PFSK-1 (cell line): Measurements from ENCODE around the gene GABARAP.
A peak's percentile ranks its signal among the peaks of the same experiment; 100 is the strongest.

ENCODE experiments used
- FOXP2 ChIP-seq: optimal IDR thresholded peaks from 2 replicates; pipeline ENCODE3; 2011; ENCODE audit warnings: borderline replicate concordance, control low read depth, inconsistent platforms; ENCODE audit not compliant: insufficient read depth; ENCODE audit errors: extremely low read length, extremely low read depth
- POLR2AphosphoS5 ChIP-seq: IDR thresholded peaks from 2 replicates; pipeline ENCODE4 v1.6.1; 2012; ENCODE audit warnings: low read depth, mild to moderate bottlenecking, control low read depth, low read length, moderate library complexity
- REST ChIP-seq, 2 experiments: IDR thresholded peaks; 2 replicates each; pipeline versions ENCODE4 v1.6.1 to v1.8.0; 2011 to 2012; ENCODE audit warnings: low read depth in 2 of 2, low read length in 2 of 2, control low read depth in 1 of 2, inconsistent platforms in 1 of 2, mild to moderate bottlenecking in 1 of 2, moderate library complexity in 1 of 2; ENCODE audit not compliant: insufficient read depth in 1 of 2
- SIN3A ChIP-seq: IDR thresholded peaks from 2 replicates; pipeline ENCODE4 v1.6.1; 2012; ENCODE audit warnings: mild to moderate bottlenecking, low read length, moderate library complexity, borderline replicate concordance; ENCODE audit not compliant: insufficient read depth
- TAF1 ChIP-seq: IDR thresholded peaks from 2 replicates; pipeline ENCODE4 v1.6.1; 2012; ENCODE audit warnings: low read length, control low read depth, borderline replicate concordance; ENCODE audit not compliant: insufficient read depth

GABARAP gene

DNA sequence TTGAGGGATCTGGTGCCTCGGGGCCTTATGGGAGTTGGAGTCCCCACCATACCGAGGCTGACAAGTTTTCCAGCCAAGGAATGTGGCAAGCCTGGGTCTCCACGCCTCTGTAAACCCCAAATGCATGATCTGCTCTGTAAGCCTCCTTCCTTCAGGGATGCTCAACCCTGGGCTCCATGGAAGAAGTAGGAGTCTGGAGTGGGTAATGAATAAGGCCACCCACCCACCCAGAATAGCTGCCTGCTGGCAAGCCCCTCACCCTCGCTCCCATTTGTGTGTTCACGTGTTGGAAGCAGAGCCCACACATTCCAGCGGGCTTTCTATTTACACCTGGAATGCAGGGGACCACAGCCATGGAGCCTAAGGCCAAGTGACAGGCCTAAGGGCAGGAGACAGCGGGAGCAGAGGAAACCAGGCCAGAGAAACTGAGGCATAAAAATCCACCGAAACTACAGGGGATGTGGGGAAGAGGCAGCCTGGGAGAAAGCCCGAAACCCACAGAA is 27.1 kb downstream of the GABARAP start:
- TF ChIP-seq FOXP2 (no peak), SIN3A (no peak), POLR2AphosphoS5 (no peak), REST (IDR thresholded peaks at IDR 0.05; ENCODE audit: insufficient read depth in 1 of 2, low read depth in 2 of 2, low read length in 2 of 2) (no peak), TAF1 (no peak)

GRCh38 chr17:7214300-7215135 is 27.7 kb downstream of the GABARAP start:
- TF ChIP-seq SIN3A (peak; percentile 75; the same call in 1 of the 2 replicates), FOXP2 (no peak)

DNA sequence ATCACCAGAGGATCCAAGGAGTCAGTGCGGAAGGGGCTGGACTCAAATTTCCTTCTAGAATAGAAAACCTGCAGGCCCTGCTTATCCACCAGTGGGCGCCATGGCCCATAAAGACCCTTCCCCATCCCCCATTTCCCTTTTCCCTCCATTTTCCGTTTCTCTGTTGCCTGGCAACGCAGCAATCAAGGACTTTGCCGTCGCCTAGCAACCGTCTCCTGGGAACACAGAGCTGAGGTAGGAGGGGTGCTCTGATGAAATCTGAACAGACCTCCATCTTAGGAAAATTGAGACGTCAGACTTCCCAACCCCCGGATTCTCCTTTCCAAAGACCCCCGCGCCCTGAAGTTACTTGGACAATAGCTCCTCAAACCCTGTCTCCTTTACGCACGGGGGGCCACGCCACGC is 28.4 kb downstream of the GABARAP start:
- TF ChIP-seq SIN3A (0 out of 2 replicates have a peak, but pooled peaks have one; percentile 52), TAF1 (no peak)

- TF ChIP-seq REST (IDR thresholded peaks at IDR 0.05; ENCODE audit: insufficient read depth in 1 of 2, low read depth in 2 of 2, low read length in 2 of 2) (no peak), POLR2AphosphoS5 (no peak)
These were observed 30.6 kb downstream of the GABARAP start for GRCh38 chr17:7211491-7212273.

DNA sequence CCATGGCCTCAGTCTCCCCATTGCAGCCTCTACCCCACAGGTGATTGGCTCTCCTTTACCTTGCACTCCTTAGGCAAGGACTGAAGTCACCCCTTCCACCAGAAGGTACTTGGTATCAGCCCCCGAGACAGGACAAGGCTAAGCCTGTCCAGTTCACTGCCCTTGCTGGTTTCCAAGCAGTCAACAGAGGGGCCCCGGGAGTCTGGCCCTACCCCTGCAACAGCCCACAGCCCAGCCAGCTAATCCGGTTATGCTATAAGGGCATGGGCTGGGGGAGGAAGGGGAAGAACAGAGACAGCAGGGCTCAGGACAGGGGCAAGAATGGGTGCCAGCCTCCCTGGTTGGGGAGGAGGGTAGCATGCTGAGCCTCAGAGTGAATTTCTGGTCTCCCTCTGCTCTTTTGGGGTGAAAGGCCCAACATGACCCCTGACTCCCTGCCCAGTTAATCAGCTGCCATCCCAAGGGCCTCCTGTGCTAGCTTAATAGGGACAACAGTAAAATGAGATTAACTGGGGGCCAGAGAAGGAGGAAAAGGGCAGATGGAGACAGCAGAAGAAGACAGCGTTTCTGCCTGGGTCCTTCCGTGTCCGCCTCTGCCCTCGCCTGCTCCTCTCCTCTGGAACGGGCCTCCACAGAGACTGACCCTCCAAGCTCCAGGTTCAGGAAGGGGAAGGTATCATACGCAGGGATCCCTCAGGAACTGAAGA is 33.3 kb downstream of the GABARAP start:
- TF ChIP-seq REST (IDR thresholded peaks at IDR 0.05; ENCODE audit: insufficient read depth in 1 of 2, low read depth in 2 of 2, low read length in 2 of 2) (no peak), FOXP2 (no peak), POLR2AphosphoS5 (no peak), TAF1 (no peak), SIN3A (no peak)
